Naive B cell (primary cell): ENCODE data around the gene ZNF629. TPM values are rescaled to one million over a fixed set of nuclear protein-coding genes. Genes with fewer than 3 reads are reported as not detected.

ENCODE experiments used
- ATAC-seq, 2 donors: fragments of 150-1000 bp; cut with Tn5 transposase; 2 replicates each; pipeline ENCODE4 v1.10.0; 2021; ENCODE audit warnings: low read depth in 2 of 2, mild to moderate bottlenecking in 2 of 2, moderate library complexity in 2 of 2
- DNase-seq: peaks from one replicate; pipeline ENCODE4 v3.0.0; 2022
- H3K27ac Mint-ChIP-seq, 6 donors: one replicate each; pipeline ENCODE4 v1.8.0; 2020 to 2022; ENCODE audit warnings: mild to moderate bottlenecking in 6 of 6, mixed read lengths in 6 of 6, moderate library complexity in 5 of 6, inconsistent platforms in 2 of 6
- H3K27me3 Mint-ChIP-seq, 3 donors: one replicate each; pipeline ENCODE4 v1.8.0; 2021 to 2022; ENCODE audit warnings: mixed read lengths in 3 of 3, mild to moderate bottlenecking in 1 of 3
- H3K36me3 Mint-ChIP-seq, 2 donors: one replicate each; pipeline ENCODE4 v1.8.0; 2020 to 2022; ENCODE audit warnings: mixed read lengths in 2 of 2, inconsistent platforms in 1 of 2, mild to moderate bottlenecking in 1 of 2
- H3K4me1 Mint-ChIP-seq, 3 donors: one replicate each; pipeline ENCODE4 v1.8.0; 2020 to 2022; ENCODE audit warnings: mixed read lengths in 3 of 3, inconsistent platforms in 1 of 3, mild to moderate bottlenecking in 1 of 3, moderate library complexity in 1 of 3
- H3K4me3 Mint-ChIP-seq, 8 donors: one replicate each; pipeline ENCODE4 v1.8.0; 2020 to 2022; ENCODE audit warnings: mild to moderate bottlenecking in 8 of 8, mixed read lengths in 8 of 8, moderate library complexity in 8 of 8, inconsistent platforms in 2 of 8
- H3K9me3 Mint-ChIP-seq, 7 donors: one replicate each; pipeline ENCODE4 v1.8.0; 2020 to 2022; ENCODE audit warnings: mixed read lengths in 7 of 7, mild to moderate bottlenecking in 5 of 7, inconsistent platforms in 2 of 7, moderate library complexity in 1 of 7
- polyA plus RNA-seq, 6 donors: library from polyadenylated mRNA; unstranded; fragments of 300-500 nt; fragmentation: Illumina TruSeq; gene quantifications; one replicate each; pipeline ENCODE4 v1.2.3, GENCODE V29; 2021; ENCODE audit warnings: low read depth in 6 of 6

ZNF629 gene
- polyA plus RNA-seq, 6 donors from 2014 or later: 0.23 to 1.4 (median 0.45) TPM; not detected in 1

GRCh38 chr16:30769379-30770089, 17.5 kb downstream of the ZNF629 start:
- H3K9me3 Mint-ChIP-seq: no peaks in the 10 kb centered on the region
- DNase-seq: no peak
- ATAC-seq: peak; percentile 32 to 75
- peaks cover 16 to 23% (median 22%) of the 10 kb centered on the region in 3 donors for H3K4me1 Mint-ChIP-seq
- H3K27me3 Mint-ChIP-seq: no peaks in the 10 kb centered on the region
- H3K36me3 Mint-ChIP-seq: peaks cover 17 to 32% of the 10 kb centered on the region in 2 donors
- H3K4me3 Mint-ChIP-seq: peak overlapping the region in 1 of 8 donors; percentile 29
- peak overlapping the region in 1 of 6 donors; percentile 42 for H3K27ac Mint-ChIP-seq

GRCh38 chr16:30768583-30769181, 18.3 kb downstream of the ZNF629 start:
- DNase-seq: no peak
- ATAC-seq: no peak
- H3K27ac Mint-ChIP-seq: peak overlapping the region in 2 of 6 donors; percentile 75 to 96
- no peak overlapping the region for H3K4me3 Mint-ChIP-seq
- H3K9me3 Mint-ChIP-seq: no peaks in the 10 kb centered on the region
- H3K4me1 Mint-ChIP-seq: peaks cover 16 to 20% (median 19%) of the 10 kb centered on the region in 3 donors
- no peaks in the 10 kb centered on the region for H3K27me3 Mint-ChIP-seq
- peaks cover 17 to 32% of the 10 kb centered on the region in 2 donors for H3K36me3 Mint-ChIP-seq

GRCh38 chr16:30767767-30768465, 19.1 kb downstream of the ZNF629 start:
- H3K4me3 Mint-ChIP-seq: no peak overlapping the region
- peak; percentile 66 to 79 for ATAC-seq
- peaks cover 17 to 24% (median 22%) of the 10 kb centered on the region in 3 donors for H3K4me1 Mint-ChIP-seq
- peaks cover 17 to 30% of the 10 kb centered on the region in 2 donors for H3K36me3 Mint-ChIP-seq
- no peak for DNase-seq
- H3K27ac Mint-ChIP-seq: no peak overlapping the region
- no peaks in the 10 kb centered on the region for H3K27me3 Mint-ChIP-seq
- H3K9me3 Mint-ChIP-seq: no peaks in the 10 kb centered on the region

- H3K27ac Mint-ChIP-seq: no peak overlapping the region
- H3K4me3 Mint-ChIP-seq: peak overlapping the region in 2 of 8 donors; percentile 43 to 69
- H3K4me1 Mint-ChIP-seq: peaks cover 16 to 22% (median 20%) of the 10 kb centered on the region in 3 donors
- H3K9me3 Mint-ChIP-seq: no peaks in the 10 kb centered on the region
- ATAC-seq (no peak), DNase-seq (no peak)
- no peaks in the 10 kb centered on the region for H3K27me3 Mint-ChIP-seq
- H3K36me3 Mint-ChIP-seq: peaks cover 17 to 20% of the 10 kb centered on the region in 2 donors
These were observed 20.1 kb downstream of the ZNF629 start for GRCh38 chr16:30766933-30767284.

- Mint-ChIP-seq H3K36me3 (peaks cover 17% of the 10 kb centered on the region in 2 donors), H3K27ac (no peak overlapping the region), H3K4me1 (peaks cover 16 to 22% (median 21%) of the 10 kb centered on the region in 3 donors), H3K4me3 (peak overlapping the region in 1 of 8 donors; percentile 43), H3K9me3 (no peaks in the 10 kb centered on the region), H3K27me3 (no peaks in the 10 kb centered on the region)
- ATAC-seq: no peak
- no peak for DNase-seq
These were observed 20.6 kb downstream of the ZNF629 start for GRCh38 chr16:30766206-30766932.

GRCh38 chr16:30764816-30765465, 22.1 kb downstream of the ZNF629 start:
- no peaks in the 10 kb centered on the region for H3K27me3 Mint-ChIP-seq
- H3K9me3 Mint-ChIP-seq: no peaks in the 10 kb centered on the region
- no peak for DNase-seq
- H3K27ac Mint-ChIP-seq: peak overlapping the region in 1 of 6 donors; percentile 72
- peaks cover 17% of the 10 kb centered on the region in 2 donors for H3K36me3 Mint-ChIP-seq
- ATAC-seq: no peak
- peak overlapping the region in 3 of 8 donors; percentile 30 to 77 (median 44) for H3K4me3 Mint-ChIP-seq
- peaks cover 26 to 32% (median 28%) of the 10 kb centered on the region in 3 donors for H3K4me1 Mint-ChIP-seq

GRCh38 chr16:30764086-30764485, 22.9 kb downstream of the ZNF629 start:
- ATAC-seq (no peak), DNase-seq (no peak)
- no peaks in the 10 kb centered on the region for H3K9me3 Mint-ChIP-seq
- H3K27me3 Mint-ChIP-seq: no peaks in the 10 kb centered on the region
- no peak overlapping the region for H3K27ac Mint-ChIP-seq
- H3K4me3 Mint-ChIP-seq: peak overlapping the region in 6 of 8 donors; percentile 44 to 98 (median 95)
- peaks cover 16 to 17% of the 10 kb centered on the region in 2 donors for H3K36me3 Mint-ChIP-seq
- H3K4me1 Mint-ChIP-seq: peaks cover 29 to 34% (median 33%) of the 10 kb centered on the region in 3 donors

GRCh38 chr16:30762991-30763725, 23.8 kb downstream of the ZNF629 start:
- DNase-seq: no peak
- H3K27me3 Mint-ChIP-seq: no peaks in the 10 kb centered on the region
- H3K36me3 Mint-ChIP-seq: peaks cover 8 to 9% of the 10 kb centered on the region in 2 donors
- H3K4me3 Mint-ChIP-seq: peak overlapping the region; percentile 93 to 98 (median 98)
- no peaks in the 10 kb centered on the region for H3K9me3 Mint-ChIP-seq
- H3K4me1 Mint-ChIP-seq: peaks cover 29 to 41% (median 38%) of the 10 kb centered on the region in 3 donors
- H3K27ac Mint-ChIP-seq: peak overlapping the region in 4 of 6 donors; percentile 91 to 98 (median 96)
- no peak for ATAC-seq

- Mint-ChIP-seq H3K36me3 (peaks cover 5 to 8% of the 10 kb centered on the region in 2 donors), H3K9me3 (no peaks in the 10 kb centered on the region), H3K4me3 (peak within 1 kb of the TSS; percentile 93 to 98 (median 98)), H3K4me1 (peaks cover 29 to 41% (median 38%) of the 10 kb centered on the region in 3 donors), H3K27me3 (no peaks in the 10 kb centered on the region), H3K27ac (peak within 1 kb of the TSS; percentile 90 to 99 (median 96))
- ATAC-seq: peak; percentile 88 to 89
- DNase-seq: peak; percentile 95
These were observed 24.8 kb downstream of the ZNF629 start, which contains the start of the genes CFAP119 and RNF40 for GRCh38 chr16:30761928-30762902. TSS of gene CFAP119 (minus strand) at chr16:30762062. CDS start at chr16:30761748, 314 bp downstream. TSS of gene RNF40 (plus strand) at chr16:30762322. CDS start at chr16:30762546, 224 bp downstream.

GRCh38 chr16:30761427-30761927, 25.5 kb downstream of the ZNF629 start:
- ATAC-seq (peak; percentile 46 to 57), DNase-seq (peak; percentile 63)
- H3K4me3 Mint-ChIP-seq: peak overlapping the region; percentile 93 to 98 (median 98)
- H3K36me3 Mint-ChIP-seq: peaks cover 0 to 4% of the 10 kb centered on the region in 2 donors
- no peaks in the 10 kb centered on the region for H3K9me3 Mint-ChIP-seq
- H3K4me1 Mint-ChIP-seq: peaks cover 29 to 41% (median 38%) of the 10 kb centered on the region in 3 donors
- H3K27ac Mint-ChIP-seq: peak overlapping the region; percentile 90 to 99 (median 96)
- no peaks in the 10 kb centered on the region for H3K27me3 Mint-ChIP-seq
